Activated CD4-positive, alpha-beta T cell treated with anti-CD3 and anti-CD28 coated beads, Interleukin-2, Interleukin-6, amounts not matched to agents 100 ng/mL and 50 ng/mL, durations not matched to agents 16 hours and 8 hours (primary cell): ENCODE results near the gene CCL14.
"Not testable (repeated sequence)": the region's sequence is repeated elsewhere in the genome, so short reads cannot be mapped to it uniquely, and the experiment has no call there.

Source experiments
- DNase-seq: peaks from one replicate; pipeline ENCODE4 v3.0.0-alpha.2; 2020

CCL14 gene

GRCh38 chr17:35986643-35987042 lies at the start of gene CCL14:
Gene CCL14 (minus strand): TSS chr17:35986729. CDS start chr17:35986649, 80 bp downstream.
- DNase-seq: no peak

GRCh38 chr17:36036235-36036634 lies 49.7 kb upstream of the CCL14 start:
- no peak for DNase-seq

- DNase-seq: no peak
Observed at GRCh38 chr17:36034127-36034526, 47.6 kb upstream of the CCL14 start.

GRCh38 chr17:36030956-36031355 lies 44.4 kb upstream of the CCL14 start:
- no peak for DNase-seq

GRCh38 chr17:36027761-36028160 lies 41.2 kb upstream of the CCL14 start:
- DNase-seq: no peak

GRCh38 chr17:36024106-36024869 lies 37.8 kb upstream of the CCL14 start:
- no peak for DNase-seq

GRCh38 chr17:36019423-36019822 lies 32.9 kb upstream of the CCL14 start:
- DNase-seq: no peak

- DNase-seq: no peak
Observed at GRCh38 chr17:36017799-36018198, 31.3 kb upstream of the CCL14 start, which contains the start of gene CCL23. Gene CCL23 (minus strand): TSS chr17:36017972. CDS start chr17:36017897, 75 bp downstream.

- DNase-seq: no peak
Observed at GRCh38 chr17:36016555-36016954, 30.0 kb upstream of the CCL14 start.

GRCh38 chr17:36015895-36016294 lies 29.4 kb upstream of the CCL14 start:
- DNase-seq: not testable (repeated sequence)

GRCh38 chr17:36014946-36015345 lies 28.4 kb upstream of the CCL14 start:
- no peak for DNase-seq

GRCh38 chr17:36011201-36011600 lies 24.7 kb upstream of the CCL14 start:
- DNase-seq: no peak

GRCh38 chr17:36008998-36009665 lies 22.6 kb upstream of the CCL14 start:
- no peak for DNase-seq

GRCh38 chr17:36004594-36005108 lies 18.1 kb upstream of the CCL14 start:
- DNase-seq: no peak

GRCh38 chr17:36002631-36003030 lies 16.1 kb upstream of the CCL14 start:
- no peak for DNase-seq

GRCh38 chr17:36001862-36002603 lies 15.5 kb upstream of the CCL14 start:
- no peak for DNase-seq

GRCh38 chr17:36001110-36001771 lies 14.7 kb upstream of the CCL14 start, which contains the start of gene CCL15:
Gene CCL15 (minus strand): TSS chr17:36001553. CDS start chr17:36001492, 61 bp downstream.
- no peak for DNase-seq

GRCh38 chr17:36000732-36001109 lies 14.2 kb upstream of the CCL14 start:
- DNase-seq: no peak

- DNase-seq: no peak
Observed at GRCh38 chr17:35998756-35999155, 12.2 kb upstream of the CCL14 start.

- no peak for DNase-seq
Observed at GRCh38 chr17:35998018-35998545, 11.6 kb upstream of the CCL14 start.

GRCh38 chr17:35995346-35995745 lies 8.8 kb upstream of the CCL14 start:
- not testable (repeated sequence) for DNase-seq

- DNase-seq: no peak
Observed at GRCh38 chr17:35991075-35991474, 4.5 kb upstream of the CCL14 start.
